GM23248 (cell line): Measurements from ENCODE around the gene LLPH. TPM values are rescaled to one million over a fixed set of nuclear protein-coding genes. Genes with fewer than 3 reads are reported as not detected.

ENCODE experiments used
- DNase-seq: peaks from one replicate; pipeline ENCODE4 v3.0.0-alpha.2; 2015
- H2AFZ ChIP-seq: fragments of 200-600 bp; sonication (generic); 2 replicates; pipeline ENCODE4 v1.6.1; 2016; ENCODE audit warnings: antibody characterized with exemption
- H3F3A ChIP-seq: fragments of 200-600 bp; sonication (generic); 2 replicates; pipeline ENCODE4 v1.6.1; 2016; ENCODE audit warnings: mild to moderate bottlenecking, antibody characterized with exemption, mixed run types; ENCODE audit not compliant: insufficient read depth
- H3K27ac ChIP-seq: fragments of 200-600 bp; sonication (generic); 2 replicates; pipeline ENCODE4 v1.5.1; 2016; ENCODE audit warnings: mild to moderate bottlenecking
- H3K27me3 ChIP-seq: fragments of 200-600 bp; sonication (generic); replicated peaks from 2 replicates; pipeline ENCODE4 v1.6.1; 2016; ENCODE audit warnings: mild to moderate bottlenecking; ENCODE audit not compliant: insufficient read depth
- H3K36me3 ChIP-seq: fragments of 200-600 bp; sonication (generic); 2 replicates; pipeline ENCODE4 v1.6.1; 2016; ENCODE audit warnings: low read depth, mild to moderate bottlenecking
- H3K4me1 ChIP-seq: fragments of 200-600 bp; sonication (generic); 2 replicates; pipeline ENCODE4 v1.6.1; 2016; ENCODE audit warnings: mild to moderate bottlenecking; ENCODE audit not compliant: insufficient read depth
- H3K4me2 ChIP-seq: fragments of 200-600 bp; sonication (generic); one replicate; pipeline ENCODE4 v1.6.1; 2016; ENCODE audit warnings: mild to moderate bottlenecking; ENCODE audit not compliant: unreplicated experiment
- H3K4me3 ChIP-seq: fragments of 200-600 bp; sonication (generic); 2 replicates; pipeline ENCODE4 v1.5.1; 2016; ENCODE audit warnings: mild to moderate bottlenecking
- H3K79me2 ChIP-seq: fragments of 200-600 bp; sonication (generic); 2 replicates; pipeline ENCODE4 v1.6.1; 2016; ENCODE audit warnings: mild to moderate bottlenecking; ENCODE audit not compliant: insufficient read depth
- H3K9ac ChIP-seq: fragments of 200-600 bp; sonication (generic); 2 replicates; pipeline ENCODE4 v1.6.1; 2016; ENCODE audit warnings: mild to moderate bottlenecking
- H3K9me2 ChIP-seq: fragments of 200-600 bp; sonication (generic); 2 replicates; pipeline ENCODE4 v1.6.1; 2016; ENCODE audit warnings: mixed run types, mild to moderate bottlenecking, moderate library complexity; ENCODE audit not compliant: insufficient read depth
- H3K9me3 ChIP-seq: fragments of 200-600 bp; sonication (generic); one replicate; pipeline ENCODE4 v1.6.1; 2017; ENCODE audit warnings: low read depth
- H4K20me1 ChIP-seq: fragments of 200-600 bp; sonication (generic); 2 replicates; pipeline ENCODE4 v1.6.0; 2016; ENCODE audit not compliant: insufficient read depth
- EZH2 ChIP-seq: fragments of 200-600 bp; sonication (generic); IDR thresholded peaks from 2 replicates; pipeline ENCODE4 v1.6.1; 2018; ENCODE audit warnings: antibody characterized with exemption, mild to moderate bottlenecking; ENCODE audit not compliant: insufficient read depth, poor library complexity, severe bottlenecking
- EZH2phosphoT487 ChIP-seq: fragments of 200-600 bp; sonication (generic); IDR thresholded peaks from 2 replicates; pipeline ENCODE4 v1.6.1; 2018; ENCODE audit warnings: antibody characterized with exemption, moderate library complexity, mild to moderate bottlenecking, low read depth; ENCODE audit not compliant: insufficient read depth
- WGBS, 2 experiments: methylation state at CpG; one replicate each; pipeline ENCODE4 v1.1.6; 2015 to 2017; ENCODE audit warnings: low lambda C conversion rate in 2 of 2, low coverage in 1 of 2; ENCODE audit errors: missing lambda C conversion rate in 2 of 2; 5-methylcytosine and 5-hydroxymethylcytosine counted together
- in situ Hi-C: fragments of 300-500 bp; cut with MboI; formaldehyde crosslinking; loops from 2 replicates; pipeline ENCODE4 v1.15.0; 2020
- polyA plus RNA-seq: library from polyadenylated mRNA; unstranded; fragments of >200 nt; fragmentation: Nextera tagmentation; extraction: Ambion mirVana; gene quantifications from 2 replicates; pipeline ENCODE4 v1.2.1, GENCODE V29; 2016
- total RNA-seq: library from RNA; depleted of rRNA; stranded (reverse); fragments of >200 nt; shearing (Covaris generic); gene quantifications from 2 replicates; pipeline ENCODE4 v1.2.3, GENCODE V29; 2014

LLPH gene
- total and polyA plus RNA-seq, 2 experiments from 2014 or later = 11.6 to 49.2 TPM

- Histone ChIP-seq H3K36me3 (peaks cover 64% of the 10 kb centered on the region), H2AFZ (no peak overlapping the region), H3K4me1 (peaks cover 13% of the 10 kb centered on the region), H3K9me2 (no peaks in the 10 kb centered on the region), H3K9me3 (no peaks in the 10 kb centered on the region), H3K27ac (no peak overlapping the region), H4K20me1 (no peaks in the 10 kb centered on the region), H3K79me2 (peaks cover 56% of the 10 kb centered on the region), H3K4me3 (no peak overlapping the region), H3K9ac (no peak overlapping the region), H3K27me3 (no peaks in the 10 kb centered on the region), H3K4me2 (no peak overlapping the region), H3F3A (peaks cover 23% of the 10 kb centered on the region)
- DNase-seq = peak; percentile 47
- in situ Hi-C loops = loop anchor here (10.0 kb wide), 1 partner anchor 264 kb away; no protein-coding TSS in a partner anchor
- no peak for TF ChIP-seq EZH2
- no peak for TF ChIP-seq EZH2phosphoT487
These were observed 10.2 kb upstream of the LLPH start for GRCh38 chr12:66140731-66141130.

- WGBS, 2 experiments = 98 to 100% methylated on average over 2 of the region's 2 CpGs
- Histone ChIP-seq H3K27me3 (no peaks in the 10 kb centered on the region), H3K4me1 (peaks cover under 1% of the 10 kb centered on the region; the same call in 1 of the 2 replicates), H3K36me3 (peaks cover 62% of the 10 kb centered on the region), H3K4me3 (no peak overlapping the region), H3K9me2 (no peaks in the 10 kb centered on the region), H2AFZ (no peak overlapping the region), H3K9me3 (no peaks in the 10 kb centered on the region), H4K20me1 (no peaks in the 10 kb centered on the region), H3K9ac (no peak overlapping the region), H3K4me2 (no peak overlapping the region), H3K27ac (no peak overlapping the region), H3F3A (peaks cover 11% of the 10 kb centered on the region; the same call in 1 of the 2 replicates), H3K79me2 (peaks cover 55% of the 10 kb centered on the region)
- in situ Hi-C loops = no loop called here
- no peak for DNase-seq
- TF ChIP-seq EZH2 (no peak), EZH2phosphoT487 (no peak)
These were observed 8.8 kb upstream of the LLPH start for GRCh38 chr12:66139328-66139727.

GRCh38 chr12:66137937-66138336 lies 7.4 kb upstream of the LLPH start:
- 97 to 98% methylated on average over 3 of the region's 3 CpGs for WGBS, 2 experiments
- Histone ChIP-seq H3K4me2 (no peak overlapping the region), H2AFZ (no peak overlapping the region), H3K79me2 (peaks cover 42% of the 10 kb centered on the region), H3K9ac (no peak overlapping the region), H3K4me3 (no peak overlapping the region), H4K20me1 (no peaks in the 10 kb centered on the region), H3F3A (peaks cover 15% of the 10 kb centered on the region), H3K36me3 (peaks cover 53% of the 10 kb centered on the region), H3K9me2 (no peaks in the 10 kb centered on the region), H3K4me1 (peaks cover 4% of the 10 kb centered on the region), H3K27ac (no peak overlapping the region), H3K9me3 (no peaks in the 10 kb centered on the region), H3K27me3 (no peaks in the 10 kb centered on the region)
- TF ChIP-seq EZH2phosphoT487 = no peak
- no peak for TF ChIP-seq EZH2
- in situ Hi-C loops = no loop called here
- no peak for DNase-seq

- Histone ChIP-seq H3K27me3 (no peaks in the 10 kb centered on the region), H2AFZ (0 out of 2 replicates have a peak overlapping the region, but pooled peaks have one; percentile 13), H3K36me3 (peaks cover 22% of the 10 kb centered on the region), H3K9ac (peak overlapping the region; percentile 90), H3K4me2 (peak overlapping the region; percentile 95), H3K9me2 (no peaks in the 10 kb centered on the region), H4K20me1 (no peaks in the 10 kb centered on the region), H3K79me2 (peaks cover 45% of the 10 kb centered on the region), H3K27ac (peak overlapping the region; percentile 64), H3F3A (peaks cover 29% of the 10 kb centered on the region), H3K9me3 (no peaks in the 10 kb centered on the region), H3K4me3 (peak overlapping the region; percentile 96), H3K4me1 (peaks cover 20% of the 10 kb centered on the region)
- peak; percentile 89 for DNase-seq
- TF ChIP-seq EZH2phosphoT487 (no peak), EZH2 (no peak)
- in situ Hi-C loops = no loop called here
These were observed 1.9 kb upstream of the LLPH start for GRCh38 chr12:66132408-66132807.
